Epithelial cell of proximal tubule (primary cell): Measurements from ENCODE around the gene ZNF532. TPM values are rescaled to one million over a fixed set of nuclear protein-coding genes. Genes with fewer than 3 reads are reported as not detected.

Experiments used
- DNase-seq: peaks from one replicate; pipeline ENCODE4 v3.0.0-alpha.2; 2011; ENCODE audit warnings: low read depth
- H3K4me3 ChIP-seq: 2 replicates; pipeline ENCODE4 v1.5.1; 2011; ENCODE audit warnings: low read depth, mild to moderate bottlenecking, low read length
- total RNA-seq: library from RNA; depleted of rRNA; stranded (reverse); fragments of >200 nt; gene quantifications from 2 replicates; pipeline ENCODE4 v1.2.3, GENCODE V29; 2015
- TF ChIP-seq, protein P1 (sequence below): conservative IDR thresholded peaks from 2 replicates; pipeline ENCODE4 v1.5.1; 2012; ENCODE audit warnings: low read depth, mild to moderate bottlenecking, low read length

The ZNF532 gene
- total RNA-seq, 1 donor from 2014 or later, result 70.2 TPM

DNA sequence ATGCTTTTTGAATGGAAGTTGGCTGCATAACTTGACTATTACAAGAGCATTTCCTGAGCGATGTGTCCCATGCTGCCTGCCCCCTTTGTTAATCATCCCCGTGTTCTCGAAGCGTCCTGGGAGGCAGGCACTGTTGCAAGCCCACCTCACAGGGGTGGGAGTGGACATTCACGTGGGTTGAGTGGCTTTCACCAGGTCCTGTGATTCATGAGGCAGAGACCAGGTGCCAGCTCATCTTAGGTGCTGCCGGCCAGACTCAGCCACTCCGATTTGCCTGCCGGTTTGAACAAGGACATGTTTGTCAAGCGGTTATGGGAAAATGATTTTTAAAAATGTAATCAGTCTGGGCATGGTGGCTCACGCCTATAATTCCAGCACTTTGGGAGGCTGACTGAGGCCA is 112.5 kb downstream of the ZNF532 start:
- TF ChIP-seq, protein P1, sequence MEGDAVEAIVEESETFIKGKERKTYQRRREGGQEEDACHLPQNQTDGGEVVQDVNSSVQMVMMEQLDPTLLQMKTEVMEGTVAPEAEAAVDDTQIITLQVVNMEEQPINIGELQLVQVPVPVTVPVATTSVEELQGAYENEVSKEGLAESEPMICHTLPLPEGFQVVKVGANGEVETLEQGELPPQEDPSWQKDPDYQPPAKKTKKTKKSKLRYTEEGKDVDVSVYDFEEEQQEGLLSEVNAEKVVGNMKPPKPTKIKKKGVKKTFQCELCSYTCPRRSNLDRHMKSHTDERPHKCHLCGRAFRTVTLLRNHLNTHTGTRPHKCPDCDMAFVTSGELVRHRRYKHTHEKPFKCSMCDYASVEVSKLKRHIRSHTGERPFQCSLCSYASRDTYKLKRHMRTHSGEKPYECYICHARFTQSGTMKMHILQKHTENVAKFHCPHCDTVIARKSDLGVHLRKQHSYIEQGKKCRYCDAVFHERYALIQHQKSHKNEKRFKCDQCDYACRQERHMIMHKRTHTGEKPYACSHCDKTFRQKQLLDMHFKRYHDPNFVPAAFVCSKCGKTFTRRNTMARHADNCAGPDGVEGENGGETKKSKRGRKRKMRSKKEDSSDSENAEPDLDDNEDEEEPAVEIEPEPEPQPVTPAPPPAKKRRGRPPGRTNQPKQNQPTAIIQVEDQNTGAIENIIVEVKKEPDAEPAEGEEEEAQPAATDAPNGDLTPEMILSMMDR, result no peak
- no peak overlapping the region for H3K4me3 ChIP-seq
- DNase-seq, result no peak

DNA sequence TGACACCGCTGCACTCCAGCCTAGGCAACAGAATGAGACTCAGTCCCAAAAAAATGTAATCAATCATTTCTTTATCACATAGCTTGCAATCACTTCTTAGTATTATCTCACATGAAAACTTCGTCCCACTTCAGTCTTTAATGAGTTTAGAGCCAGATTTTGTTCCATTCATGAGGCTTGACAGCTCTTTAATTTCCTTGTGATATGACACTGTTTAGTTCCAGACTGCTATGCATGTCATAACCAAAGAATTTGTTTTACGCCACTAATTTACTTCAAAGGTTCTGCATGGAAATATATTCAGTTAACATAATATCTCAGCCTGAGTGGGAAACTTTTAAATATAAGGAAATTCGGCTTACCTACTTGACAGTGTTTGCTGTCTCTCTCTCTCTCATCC is 113.1 kb downstream of the ZNF532 start:
- TF ChIP-seq, protein P1, result no peak
- no peak overlapping the region for H3K4me3 ChIP-seq
- DNase-seq, result no peak

DNA sequence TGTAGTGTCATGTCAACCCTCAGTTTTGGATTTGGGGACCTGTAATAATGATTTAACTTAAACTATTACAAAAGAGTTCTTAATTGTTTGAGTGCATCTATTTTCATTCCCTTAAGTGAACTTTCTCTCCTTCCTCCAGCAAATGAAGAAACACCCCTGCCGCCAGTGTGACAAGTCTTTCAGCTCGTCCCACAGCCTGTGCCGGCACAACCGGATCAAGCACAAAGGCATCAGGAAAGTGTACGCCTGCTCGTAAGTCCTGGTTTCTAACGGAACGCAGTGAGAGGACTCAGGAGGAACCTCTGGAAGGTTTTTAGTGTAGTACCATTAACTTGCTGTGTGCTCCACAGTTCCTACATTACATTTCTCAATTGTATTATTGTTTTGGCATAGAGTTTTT is 114.2 kb downstream of the ZNF532 start:
- DNase-seq, result no peak
- H3K4me3 ChIP-seq, result no peak overlapping the region
- TF ChIP-seq, protein P1, result no peak

DNA sequence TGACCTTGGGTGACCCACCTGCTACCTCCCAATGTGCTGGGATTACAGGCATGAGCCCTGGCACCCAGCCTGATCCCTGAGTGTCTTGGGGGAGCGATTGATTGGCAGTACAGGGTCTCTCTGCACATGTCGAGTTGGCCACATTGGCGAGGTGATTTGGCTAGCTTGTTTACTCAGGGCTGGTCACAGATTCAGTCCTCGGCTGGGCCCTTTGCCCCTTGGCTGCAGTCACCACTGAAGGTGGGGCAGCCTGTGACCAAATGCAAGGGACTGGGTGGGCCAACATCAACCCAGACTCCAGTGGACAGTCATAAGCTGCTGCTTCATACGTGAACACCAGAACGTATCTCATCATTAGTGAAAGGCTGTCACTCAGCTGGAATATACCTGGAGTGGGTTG is 114.9 kb downstream of the ZNF532 start:
- TF ChIP-seq, protein P1, result no peak
- no peak for DNase-seq
- no peak overlapping the region for H3K4me3 ChIP-seq

DNA sequence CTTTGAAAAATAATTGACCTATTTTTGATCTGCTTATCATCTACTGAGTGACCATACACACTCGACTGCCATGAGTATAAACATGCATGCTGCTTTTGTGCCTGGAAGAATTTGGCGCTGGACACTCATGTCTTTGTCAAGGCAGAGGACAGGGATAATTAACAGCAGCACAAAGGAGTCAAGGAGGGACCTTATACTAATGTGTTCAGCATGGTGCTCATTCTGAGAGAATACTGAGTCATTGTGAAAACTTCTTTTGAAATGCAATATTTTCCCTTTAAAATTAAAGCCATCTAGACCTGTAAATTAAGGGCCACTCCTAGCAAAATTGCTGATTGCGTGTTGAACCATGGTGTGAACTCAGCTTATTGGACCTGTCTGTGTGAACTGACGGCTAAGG is 116.3 kb downstream of the ZNF532 start:
- TF ChIP-seq, protein P1, result no peak
- no peak for DNase-seq
- no peak overlapping the region for H3K4me3 ChIP-seq

DNA sequence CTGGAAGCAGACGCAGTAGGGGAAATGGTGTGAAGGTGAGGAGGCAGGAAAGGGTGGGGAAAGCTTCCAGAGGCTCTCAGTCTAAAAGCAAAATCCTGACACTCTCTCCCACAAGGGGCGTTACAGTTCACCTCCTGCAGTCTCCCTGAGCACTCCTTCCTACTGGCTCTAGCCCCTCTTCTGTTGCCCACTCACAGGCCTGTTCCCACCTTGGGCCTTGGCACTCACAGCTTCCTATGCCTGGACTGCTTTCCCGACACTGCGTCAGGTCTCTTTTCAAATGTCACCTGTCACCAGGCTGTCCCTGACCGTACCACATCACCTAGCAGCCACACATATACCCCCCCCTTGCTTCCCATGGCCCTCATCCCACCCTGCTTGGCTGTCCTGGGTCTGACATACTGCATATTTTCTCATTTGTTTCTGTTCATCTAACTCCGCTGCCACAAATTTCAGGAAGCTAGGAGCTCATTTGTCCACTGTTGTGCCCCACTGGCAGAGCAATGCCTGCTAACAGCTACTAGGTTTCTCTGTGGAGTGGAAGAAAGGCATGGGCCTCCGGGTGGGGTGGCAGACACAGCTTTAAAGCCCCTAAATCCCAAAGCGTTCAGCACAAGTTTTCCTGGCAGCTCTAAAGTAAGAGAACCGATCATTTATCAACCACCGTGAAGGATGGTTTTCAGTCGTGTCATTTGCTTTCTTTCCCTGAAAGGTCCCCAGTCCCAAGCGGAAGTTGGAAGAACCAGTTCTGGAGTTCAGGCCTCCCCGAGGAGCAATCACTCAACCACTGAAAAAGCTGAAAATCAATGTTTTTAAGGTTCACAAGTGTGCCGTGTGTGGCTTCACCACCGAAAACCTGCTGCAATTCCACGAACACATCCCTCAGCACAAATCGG is 118.8 kb downstream of the ZNF532 start:
- no peak overlapping the region for H3K4me3 ChIP-seq
- TF ChIP-seq, protein P1, result no peak
- DNase-seq, result no peak

DNA sequence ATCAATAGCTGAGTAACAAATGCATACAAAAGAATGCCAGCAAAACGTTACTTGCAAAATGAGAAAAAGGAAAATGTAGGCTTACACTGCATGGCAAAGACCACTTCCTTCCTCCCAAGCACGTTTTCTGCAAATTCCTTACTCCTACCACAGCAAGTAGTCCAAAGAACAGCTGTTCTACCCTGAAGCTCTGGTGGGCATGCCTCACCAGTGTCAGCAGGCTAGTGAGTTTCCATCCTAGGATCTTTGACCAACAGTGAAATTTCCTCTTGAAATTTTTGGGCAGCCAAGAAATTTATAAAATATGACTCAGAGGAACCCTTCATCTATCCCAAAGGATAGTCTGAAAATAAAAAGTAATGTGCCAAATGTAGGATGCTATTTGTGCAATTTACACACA is 123.9 kb downstream of the ZNF532 start:
- no peak overlapping the region for H3K4me3 ChIP-seq
- DNase-seq, result no peak

More for the DNA sequence above, 123.9 kb downstream of the ZNF532 start:
- TF ChIP-seq, protein P1, result no peak
